ENCODE data around the gene WBP1.
"Not testable (repeated sequence)": the region's sequence is repeated elsewhere in the genome, so short reads cannot be mapped to it uniquely, and the experiment has no call there.

WBP1 gene

DNA sequence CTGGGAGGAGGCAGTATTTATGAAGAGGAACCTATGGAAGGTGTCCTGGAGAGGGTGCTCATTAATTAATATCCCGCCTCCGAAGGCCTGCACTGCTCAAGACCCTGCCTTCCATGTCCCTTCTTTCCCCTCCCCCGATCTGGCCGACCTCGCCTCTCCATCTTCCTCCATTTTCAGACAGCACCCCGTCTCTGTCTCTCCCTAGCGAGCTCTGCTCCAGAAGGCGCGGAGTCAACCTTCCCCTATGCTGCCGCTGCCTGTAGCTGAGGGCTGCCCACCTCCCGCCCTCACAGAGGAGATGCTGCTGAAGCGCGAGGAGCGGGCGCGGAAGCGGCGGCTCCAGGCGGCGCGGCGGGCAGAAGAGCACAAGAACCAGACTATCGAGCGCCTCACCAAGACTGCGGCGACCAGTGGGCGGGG, 1.1 kb upstream of the WBP1 start:
- no peak for DNase-seq

DNA sequence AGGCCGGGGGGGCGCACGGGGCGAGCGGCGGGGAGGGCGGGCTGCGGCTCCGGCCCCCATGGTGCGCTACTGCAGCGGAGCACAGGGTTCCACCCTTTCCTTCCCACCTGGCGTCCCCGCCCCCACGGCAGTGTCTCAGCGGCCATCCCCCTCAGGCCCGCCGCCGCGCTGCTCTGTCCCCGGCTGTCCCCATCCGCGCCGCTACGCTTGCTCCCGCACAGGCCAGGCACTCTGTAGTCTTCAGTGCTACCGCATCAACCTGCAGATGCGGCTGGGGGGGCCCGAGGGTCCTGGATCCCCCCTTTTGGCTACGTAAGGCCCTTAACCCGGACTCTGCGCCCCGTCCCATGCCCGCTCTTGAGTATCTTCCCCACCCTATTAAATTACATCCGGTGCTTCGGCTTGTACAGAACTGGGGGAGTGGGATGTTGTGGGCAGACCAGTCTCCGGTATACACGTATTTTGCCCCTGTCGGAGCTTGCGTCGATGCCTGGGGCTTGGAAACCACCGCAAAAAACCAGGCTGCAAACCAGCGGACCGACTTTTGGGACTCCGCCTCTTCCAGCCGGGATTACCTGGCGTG, 598 bp upstream of the WBP1 start:
- peak; percentile 87 for DNase-seq

DNA sequence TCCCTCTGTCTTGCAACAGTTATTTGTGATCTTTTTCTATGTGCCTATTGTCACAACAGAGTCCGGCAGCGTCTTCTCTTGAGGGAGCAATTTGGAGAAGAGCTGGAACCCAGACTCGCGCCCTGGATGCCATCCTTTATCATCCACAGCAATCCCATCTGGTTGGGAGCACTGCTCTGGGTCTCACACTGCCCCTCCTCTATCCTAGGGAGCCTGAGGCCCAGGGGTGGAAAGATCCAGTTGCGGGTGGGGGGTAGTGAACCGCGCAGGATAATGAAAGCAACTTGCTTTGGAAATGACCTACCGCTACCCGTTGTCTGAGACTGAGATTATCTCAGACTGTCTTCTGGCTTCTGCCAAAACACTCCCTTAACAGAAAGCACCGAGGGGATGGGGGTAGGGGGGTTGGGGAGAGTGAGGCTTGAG, 713 bp downstream of the WBP1 start:
- no peak for DNase-seq

DNA sequence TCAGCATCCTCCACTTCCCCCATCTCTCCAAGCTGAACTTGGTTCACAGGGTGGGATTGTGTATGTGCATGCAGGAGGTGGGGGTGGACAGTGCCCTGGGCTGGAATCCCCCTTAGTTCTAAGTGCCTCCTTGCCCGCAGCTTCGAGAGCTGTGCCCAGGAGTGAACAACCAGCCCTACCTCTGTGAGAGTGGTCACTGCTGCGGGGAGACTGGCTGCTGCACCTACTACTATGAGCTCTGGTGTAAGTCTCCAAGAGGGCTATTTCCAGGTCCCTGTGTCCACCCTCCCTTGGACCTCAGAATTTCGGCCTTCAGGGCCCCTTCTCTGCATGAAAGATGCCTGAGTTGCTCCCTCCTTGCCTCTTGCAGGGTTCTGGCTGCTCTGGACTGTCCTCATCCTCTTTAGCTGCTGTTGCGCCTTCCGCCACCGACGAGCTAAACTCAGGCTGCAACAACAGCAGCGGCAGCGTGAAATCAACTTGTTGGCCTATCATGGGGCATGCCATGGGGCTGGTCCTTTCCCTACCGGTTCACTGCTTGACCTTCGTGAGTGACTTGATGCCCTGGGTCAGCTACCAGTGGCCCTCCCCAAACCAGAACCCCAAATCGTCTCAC, 1.4 kb downstream of the WBP1 start:
- not testable (repeated sequence) for DNase-seq

DNA sequence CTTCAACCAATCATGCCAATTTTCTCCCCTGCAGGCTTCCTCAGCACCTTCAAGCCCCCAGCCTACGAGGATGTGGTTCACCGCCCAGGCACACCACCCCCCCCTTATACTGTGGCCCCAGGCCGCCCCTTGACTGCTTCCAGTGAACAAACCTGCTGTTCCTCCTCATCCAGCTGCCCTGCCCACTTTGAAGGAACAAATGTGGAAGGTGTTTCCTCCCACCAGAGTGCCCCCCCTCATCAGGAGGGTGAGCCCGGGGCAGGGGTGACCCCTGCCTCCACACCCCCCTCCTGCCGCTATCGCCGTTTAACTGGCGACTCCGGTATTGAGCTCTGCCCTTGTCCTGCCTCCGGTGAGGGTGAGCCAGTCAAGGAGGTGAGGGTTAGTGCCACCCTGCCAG, 1.9 kb downstream of the WBP1 start:
- DNase-seq = not testable (repeated sequence)

DNA sequence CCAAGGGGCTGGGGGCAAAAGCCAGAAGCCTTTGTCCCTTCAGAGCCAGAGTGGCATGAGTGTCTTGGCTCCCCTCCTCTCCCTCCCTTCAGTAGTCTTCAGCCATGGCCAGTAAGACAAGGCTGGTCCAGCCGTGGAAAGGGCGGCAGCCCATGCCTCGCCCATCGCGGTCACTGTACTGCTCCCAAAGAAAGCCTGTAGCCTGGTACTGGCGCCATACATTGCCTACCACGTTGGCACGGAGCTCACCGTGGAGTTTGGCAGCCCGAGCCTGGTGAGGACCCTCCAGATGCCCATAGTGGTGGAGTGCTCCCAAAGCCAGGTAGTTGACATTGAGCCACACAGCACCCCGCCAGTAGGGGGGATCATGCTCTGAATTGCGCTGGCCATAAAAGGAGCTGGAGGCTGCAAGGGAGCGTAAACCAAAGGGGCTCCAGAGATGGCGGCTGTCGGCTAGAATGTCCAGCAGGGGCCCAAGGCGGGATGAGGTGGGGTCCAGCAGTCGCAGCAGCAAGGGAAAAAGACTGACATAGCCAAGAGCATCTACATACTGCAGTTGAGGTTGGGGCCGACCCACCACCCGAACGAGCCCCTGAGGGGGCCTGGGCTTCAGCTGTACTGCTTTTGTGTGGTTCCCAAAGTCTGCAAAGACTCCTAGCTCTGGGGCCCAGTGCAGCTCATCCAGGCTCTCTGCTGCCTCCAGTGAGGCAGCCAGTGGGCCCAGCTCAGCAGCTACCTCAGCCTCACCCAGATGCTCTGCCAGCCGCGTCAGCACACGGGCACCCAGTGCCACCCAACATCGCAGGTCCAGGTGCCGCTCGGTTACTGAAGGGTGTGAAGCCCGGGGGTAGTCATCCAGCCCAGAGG, 3.2 kb downstream of the WBP1 start:
- no peak for DNase-seq

DNA sequence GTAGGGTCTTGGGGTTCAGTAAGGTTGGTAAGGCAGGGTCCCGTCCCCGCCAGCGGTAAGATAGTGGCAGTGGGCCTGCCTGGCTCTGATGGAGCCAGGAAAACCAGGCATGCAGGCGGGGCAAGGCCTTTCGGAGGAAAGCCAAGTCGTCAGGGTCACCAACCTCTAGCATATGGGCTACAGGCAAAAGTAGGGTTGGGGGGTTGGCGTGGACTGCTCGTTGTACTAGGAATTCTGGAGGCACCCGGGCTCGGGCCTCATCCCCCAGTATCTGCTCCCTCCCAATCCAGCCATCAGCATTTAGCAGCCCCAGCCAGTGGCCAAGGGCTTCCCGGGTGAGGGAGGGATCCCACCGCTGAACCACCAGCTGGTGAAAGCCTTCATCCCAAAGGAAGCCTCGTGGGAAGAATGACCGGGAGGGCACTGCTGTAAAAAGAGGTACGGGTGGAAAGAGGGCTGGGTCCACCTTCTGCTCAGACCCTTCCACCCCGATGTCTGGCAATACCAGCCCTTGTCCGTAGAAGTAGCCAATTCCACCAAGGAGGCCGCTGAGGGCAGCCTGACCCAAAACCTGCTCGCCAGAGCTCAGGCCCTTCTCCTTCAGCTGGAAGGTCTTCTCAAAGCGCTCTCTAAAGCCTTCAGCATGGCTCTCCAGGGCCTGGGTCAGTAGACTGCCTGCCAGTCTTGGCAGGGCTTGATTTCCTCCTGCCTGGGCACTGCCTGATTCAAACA, 4.0 kb downstream of the WBP1 start:
- DNase-seq = no peak

DNA sequence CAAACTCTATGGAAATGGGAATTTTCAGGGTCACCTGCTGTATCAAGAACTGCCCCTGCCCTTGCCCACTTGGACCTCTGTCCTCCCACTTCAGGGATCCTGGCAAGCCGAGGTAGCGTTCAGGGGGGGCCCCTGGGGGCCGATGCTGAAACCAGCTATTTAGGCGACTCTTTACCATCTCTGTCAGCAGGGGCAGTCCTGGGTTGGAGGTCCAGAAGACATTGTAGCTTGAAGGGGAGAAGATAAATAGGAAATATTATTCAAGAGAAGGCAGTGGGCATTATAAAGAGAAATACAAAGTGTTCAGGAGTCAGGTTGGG, 4.5 kb downstream of the WBP1 start:
- no peak for DNase-seq

DNA sequence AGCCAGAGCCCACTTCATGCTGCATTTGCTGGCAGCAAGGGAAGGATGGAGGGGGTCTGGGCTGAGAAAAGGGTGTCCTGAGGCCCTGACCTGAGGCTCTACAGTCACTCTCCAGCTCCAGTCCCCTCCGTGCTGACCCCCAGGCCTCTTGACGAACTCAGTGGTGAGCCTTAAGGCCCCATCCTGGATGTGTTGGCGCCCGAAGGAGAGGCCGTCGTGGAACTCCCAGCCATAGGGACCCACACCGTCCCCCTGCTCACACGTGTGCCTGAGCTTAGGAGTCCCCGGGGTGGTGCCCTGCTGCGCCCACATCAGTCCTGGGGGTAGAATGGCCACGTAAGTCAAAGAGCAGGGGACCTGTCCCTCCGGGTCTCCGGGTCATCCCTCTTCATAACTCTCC, 6.2 kb downstream of the WBP1 start:
- no peak for DNase-seq

DNA sequence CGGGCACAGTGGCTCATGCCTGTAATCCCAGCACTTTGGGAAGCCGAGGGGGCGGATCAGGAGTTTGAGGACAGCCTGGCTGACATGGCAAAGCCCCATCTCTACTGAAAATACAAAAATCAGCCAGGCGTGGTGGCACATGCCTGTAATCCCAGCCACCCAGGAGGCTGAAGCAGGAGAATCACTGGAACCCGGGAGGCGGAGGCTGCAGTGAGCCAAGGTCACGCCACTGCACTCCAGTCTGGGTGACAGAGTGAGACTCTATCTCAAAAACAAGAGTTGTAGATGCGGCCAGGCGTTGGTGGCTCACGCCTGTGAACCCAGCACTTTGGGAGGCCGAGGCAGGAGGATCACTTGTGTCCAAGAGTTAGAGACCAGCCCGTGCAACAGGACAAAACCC, 12.5 kb downstream of the WBP1 start:
- DNase-seq = not testable (repeated sequence)

DNA sequence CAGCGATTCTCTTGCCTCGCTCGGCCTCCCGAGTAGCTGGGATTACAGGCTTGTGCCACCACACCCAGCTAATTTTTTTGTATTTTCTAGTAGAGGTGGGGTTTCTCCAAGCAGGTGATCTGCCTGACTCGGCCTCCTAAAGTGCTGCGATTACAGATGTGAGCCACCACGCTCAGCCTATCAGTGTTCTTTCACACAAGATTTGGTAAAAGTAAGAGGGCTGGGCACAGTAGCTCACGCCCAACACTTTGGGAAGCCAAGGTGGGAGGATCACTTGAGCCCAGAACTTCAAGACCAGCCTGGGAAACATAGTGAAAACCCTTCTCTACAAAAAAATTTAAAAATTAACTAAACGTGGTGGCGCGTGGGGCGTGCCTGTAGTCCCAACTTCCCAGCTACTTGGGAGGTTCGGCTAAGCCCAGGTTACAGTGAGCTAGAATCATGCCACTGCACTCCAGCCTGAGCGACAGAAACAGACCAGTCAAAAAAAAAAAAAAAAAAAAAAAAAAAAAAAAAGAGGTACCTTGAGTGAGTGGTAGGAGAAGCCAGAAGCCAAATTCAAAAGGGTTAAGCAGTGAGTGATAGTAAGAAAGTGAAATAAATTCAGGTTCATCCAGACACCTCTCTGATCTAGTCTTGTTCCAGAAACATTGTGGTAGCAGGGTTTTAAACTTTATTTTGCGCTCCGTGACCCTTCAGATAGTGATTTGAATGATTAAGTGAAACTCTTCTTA, 13.3 kb downstream of the WBP1 start:
- no peak for DNase-seq

DNA sequence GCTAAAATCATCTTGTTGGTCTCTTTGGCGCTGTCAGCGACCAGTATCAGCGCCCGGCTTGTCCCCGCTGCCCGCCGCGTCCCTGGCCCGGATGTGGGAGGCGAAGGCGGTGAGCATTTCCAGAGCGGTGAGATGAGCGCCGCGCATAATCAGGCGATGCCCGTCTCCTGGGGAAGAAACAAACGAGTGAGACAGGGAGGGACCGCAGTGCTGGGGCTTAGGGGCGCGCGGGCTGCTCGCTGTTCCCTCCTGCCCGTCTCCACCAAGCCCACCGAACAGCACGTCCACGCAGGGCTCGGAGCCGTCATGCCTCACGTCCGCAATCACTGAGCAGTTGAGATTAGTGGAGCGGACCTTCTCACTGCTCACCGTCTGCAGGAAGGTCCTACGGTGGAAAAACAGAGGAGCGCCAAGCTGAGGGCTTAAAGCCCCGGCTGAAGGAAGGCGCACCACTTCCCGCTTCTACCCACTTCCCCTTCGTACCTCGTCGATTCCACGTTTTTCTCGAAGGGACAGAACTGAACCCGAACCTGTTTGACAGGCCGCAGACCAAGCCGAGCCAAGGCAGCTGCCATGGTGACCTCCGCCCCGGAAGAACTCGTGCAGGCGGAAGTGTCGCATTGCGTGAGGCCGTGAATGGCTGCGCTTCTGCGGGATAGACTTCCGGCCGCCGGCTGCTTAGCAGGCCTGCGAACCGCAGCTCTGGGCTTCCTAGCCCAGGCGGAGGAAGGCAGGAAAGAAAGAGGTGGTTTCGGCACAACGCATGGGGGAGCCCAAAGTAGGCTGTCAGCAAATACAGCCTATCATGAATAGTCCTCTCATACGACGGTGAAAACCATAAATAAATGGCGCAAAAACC, 14.1 kb downstream of the WBP1 start, which contains the start of gene MRPL53:
MRPL53 (minus strand) TSS at position 595 of the 859 bp plus-strand sequence; CDS start at position 575, 20 bp downstream.
- DNase-seq = peak; percentile 95

DNA sequence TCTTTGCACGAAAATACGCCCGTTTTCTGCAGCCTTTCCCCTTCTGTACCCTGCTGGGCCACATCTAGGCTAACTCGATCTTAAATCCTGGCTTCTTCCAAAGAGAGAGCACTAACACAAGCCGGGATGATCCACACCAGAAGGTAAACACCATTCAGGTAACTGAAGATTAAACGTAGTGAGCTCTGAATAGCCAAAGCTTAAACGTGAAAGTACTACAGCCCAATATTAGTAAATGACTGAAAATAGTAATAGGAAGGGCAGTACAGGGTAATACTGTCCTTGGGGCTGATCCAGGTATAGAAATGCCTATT, 14.7 kb downstream of the WBP1 start:
- DNase-seq = no peak

DNA sequence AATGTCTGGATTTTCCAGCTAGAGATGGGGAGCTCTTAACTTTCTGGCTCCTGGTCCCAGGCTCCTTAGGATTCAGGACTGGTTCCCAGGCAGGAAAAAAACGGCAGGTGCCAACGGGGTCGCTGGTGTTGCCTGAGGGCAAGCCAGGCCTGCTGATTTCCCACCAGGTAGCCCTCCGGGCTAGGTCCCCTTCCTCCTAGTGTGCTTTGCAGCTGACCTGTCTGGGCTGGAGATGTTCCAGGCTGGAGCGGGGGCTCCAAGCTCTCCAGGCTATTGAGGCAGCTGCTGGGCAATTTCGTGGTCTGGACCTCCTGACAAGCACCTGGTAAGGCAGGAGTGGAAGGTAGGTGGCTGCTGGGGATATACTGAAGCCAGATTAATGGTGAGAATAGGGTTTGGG, 16.2 kb downstream of the WBP1 start:
- no peak for DNase-seq

DNA sequence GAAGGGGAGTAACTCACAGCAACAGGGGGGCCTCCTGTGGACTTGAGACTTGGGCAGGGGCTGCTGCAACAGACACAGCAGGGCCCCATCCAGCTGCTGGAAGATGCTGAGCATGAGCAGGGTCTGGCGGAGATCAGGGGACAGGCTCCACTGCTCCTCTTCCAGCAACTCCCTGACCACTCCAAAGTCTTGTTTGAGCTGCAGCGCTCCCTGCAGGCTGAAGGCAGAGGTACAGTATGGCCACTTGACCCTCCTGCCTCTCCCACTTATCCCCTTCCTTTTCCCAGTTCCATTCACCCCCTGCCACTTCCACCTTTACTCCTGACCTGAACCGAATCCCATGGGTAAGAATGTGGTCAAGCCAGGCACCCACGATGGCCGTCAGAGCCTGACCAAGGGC, 16.7 kb downstream of the WBP1 start:
- no peak for DNase-seq

DNA sequence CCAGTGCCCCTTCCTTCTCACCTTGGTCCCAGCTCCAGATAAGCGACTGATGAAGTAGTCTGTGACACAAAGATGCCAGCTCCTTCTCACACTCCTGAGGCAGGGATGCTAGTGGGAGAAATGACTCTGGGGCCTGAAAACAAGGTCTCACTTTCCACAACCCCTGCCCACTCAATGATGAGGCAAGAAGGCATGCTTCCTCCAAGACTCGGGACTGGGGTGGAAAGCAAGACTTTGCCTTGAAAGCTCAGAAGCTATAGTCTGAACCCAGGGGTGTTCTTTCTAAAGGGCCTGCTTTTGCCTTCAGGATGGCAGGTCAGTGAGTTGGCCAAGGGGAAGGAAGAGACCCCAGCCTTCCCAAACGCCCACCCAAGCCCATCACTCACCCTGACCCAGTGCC, 23.2 kb downstream of the WBP1 start:
- DNase-seq = no peak

DNA sequence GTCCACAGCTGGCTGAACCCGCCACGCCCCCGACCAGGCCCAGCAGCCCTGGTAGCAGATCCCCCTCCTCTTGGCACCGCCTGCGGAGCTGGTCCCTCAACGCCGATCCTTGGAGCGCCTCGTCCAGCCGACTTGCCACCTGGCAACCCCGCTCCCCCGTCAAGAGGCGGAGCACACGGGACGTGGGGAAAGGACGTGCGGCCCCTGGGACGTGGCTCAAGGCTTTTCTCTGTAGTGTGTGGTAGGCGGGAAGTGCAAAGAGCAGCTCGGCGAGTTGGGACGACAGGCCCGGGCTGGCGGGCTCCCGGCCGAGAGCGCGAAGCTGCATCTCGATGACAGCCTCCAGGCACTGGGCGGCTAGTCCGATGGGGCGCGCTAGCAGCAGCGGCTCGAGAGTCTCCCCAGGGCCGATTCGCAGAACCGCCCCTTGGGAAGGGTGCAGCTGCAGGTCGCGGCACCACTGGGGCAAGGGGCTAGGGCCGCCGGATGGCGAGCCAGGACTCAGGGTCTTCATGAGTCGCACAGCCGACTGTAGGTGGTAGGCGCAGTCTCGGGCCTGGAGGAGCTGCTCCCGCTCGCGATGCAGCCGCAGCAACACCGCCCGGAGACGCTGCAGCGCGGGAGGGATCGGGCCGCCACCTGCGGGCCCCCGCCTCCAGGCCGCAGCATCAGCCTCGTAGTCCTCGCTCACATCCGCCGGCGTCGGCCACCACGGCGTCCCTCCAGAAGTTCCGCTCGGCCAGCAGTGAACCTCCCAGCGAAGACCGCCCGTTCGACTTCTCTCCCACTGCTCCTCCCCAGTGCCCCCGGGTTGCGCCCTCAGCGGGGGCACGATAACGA, 23.9 kb downstream of the WBP1 start:
- peak; percentile 56 for DNase-seq

DNA sequence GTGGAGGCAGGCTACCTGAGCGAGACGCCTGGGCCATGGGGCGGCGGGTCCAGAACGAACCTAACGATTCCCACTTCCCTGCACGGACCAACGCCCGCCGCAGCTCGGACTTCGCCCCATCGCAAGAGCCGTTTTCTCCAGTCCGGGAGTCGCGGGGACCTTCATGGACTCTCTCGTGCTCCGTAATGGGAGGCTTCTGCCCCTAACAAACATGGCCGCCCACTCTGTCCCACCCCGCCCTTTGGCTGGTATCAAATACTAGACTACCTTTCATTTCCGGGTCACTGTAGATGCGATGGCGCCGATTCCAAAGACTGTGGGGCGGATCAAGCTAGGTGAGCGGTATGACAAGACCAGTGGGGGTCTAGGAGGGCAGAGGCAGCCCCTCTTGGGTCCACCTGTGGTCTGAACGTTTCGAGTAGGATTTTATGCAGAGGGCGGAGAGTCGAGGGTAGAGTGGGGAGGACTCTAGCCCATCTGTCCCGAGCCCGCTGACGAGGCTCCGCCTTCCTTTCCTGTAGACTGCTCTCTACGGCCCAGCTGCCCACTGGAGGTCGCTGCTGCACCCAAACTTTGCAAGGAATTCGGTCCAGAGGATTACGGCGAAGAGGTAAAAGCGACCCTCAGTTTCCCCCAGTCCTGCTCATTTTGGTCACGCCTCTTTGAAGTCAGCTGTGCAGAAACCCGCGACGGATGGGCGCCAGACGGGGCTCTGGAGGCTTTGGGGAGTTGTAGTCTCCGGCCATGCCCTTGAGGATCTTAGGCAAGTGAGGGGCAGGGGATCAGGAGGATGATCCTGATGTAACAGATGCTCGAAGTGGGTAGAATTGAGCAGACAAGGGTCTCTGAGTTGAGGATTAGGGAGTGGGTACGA, 24.8 kb downstream of the WBP1 start, which contains the start of the genes CCDC142 and TTC31:
CCDC142 (minus strand) TSS at position 198 of the 874 bp plus-strand sequence; CDS start at position 37, 161 bp downstream.
TTC31 (plus strand) TSS at position 281 of the 874 bp plus-strand sequence; CDS start at position 296, 15 bp downstream.
- peak; percentile 94 for DNase-seq

DNA sequence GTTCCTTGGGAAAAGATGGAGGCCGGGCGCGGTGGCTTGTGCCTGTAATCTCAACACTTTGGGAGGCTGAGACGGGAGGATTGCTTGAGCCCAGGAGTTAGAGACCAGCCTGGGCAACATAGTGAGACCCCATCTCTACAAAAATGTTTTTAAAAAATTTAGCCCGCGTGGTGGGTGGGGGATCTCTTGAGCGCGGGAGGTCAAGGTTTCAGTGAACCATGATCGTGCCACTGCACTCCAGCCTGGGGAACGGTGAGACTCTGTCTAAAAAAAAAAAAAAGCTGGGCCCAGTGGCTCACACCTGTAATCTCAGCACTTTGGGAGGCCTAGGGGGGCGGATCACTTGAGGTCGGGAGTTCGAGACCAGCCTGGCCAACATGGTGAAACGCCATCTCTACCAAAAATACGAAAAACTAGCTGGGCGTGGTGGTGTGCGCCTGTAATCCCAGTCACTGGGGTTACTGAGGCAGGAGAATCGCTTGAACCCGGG, 25.5 kb downstream of the WBP1 start:
- DNase-seq = not testable (repeated sequence)
